VCaP (cell line): ENCODE measurements around the gene PRR19.

Experiments used
- H3K27ac ChIP-seq: fragments of 450-650 bp; 2 replicates; pipeline ENCODE4 v1.5.1; 2017
- TF ChIP-seq, protein P1 (sequence below): fragments of 450-650 bp; conservative IDR thresholded peaks from 2 replicates; pipeline ENCODE4 v1.5.1; 2017; ENCODE audit warnings: mild to moderate bottlenecking, moderate library complexity

The PRR19 gene

GRCh38 chr19:42279155-42279901 is 22.6 kb upstream of the PRR19 start:
- H3K27ac ChIP-seq = peak overlapping the region; percentile 87
- TF ChIP-seq, protein P1, sequence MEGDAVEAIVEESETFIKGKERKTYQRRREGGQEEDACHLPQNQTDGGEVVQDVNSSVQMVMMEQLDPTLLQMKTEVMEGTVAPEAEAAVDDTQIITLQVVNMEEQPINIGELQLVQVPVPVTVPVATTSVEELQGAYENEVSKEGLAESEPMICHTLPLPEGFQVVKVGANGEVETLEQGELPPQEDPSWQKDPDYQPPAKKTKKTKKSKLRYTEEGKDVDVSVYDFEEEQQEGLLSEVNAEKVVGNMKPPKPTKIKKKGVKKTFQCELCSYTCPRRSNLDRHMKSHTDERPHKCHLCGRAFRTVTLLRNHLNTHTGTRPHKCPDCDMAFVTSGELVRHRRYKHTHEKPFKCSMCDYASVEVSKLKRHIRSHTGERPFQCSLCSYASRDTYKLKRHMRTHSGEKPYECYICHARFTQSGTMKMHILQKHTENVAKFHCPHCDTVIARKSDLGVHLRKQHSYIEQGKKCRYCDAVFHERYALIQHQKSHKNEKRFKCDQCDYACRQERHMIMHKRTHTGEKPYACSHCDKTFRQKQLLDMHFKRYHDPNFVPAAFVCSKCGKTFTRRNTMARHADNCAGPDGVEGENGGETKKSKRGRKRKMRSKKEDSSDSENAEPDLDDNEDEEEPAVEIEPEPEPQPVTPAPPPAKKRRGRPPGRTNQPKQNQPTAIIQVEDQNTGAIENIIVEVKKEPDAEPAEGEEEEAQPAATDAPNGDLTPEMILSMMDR = no peak

GRCh38 chr19:42279902-42280814 is 21.8 kb upstream of the PRR19 start:
- peak overlapping the region; percentile 87 for H3K27ac ChIP-seq
- TF ChIP-seq, protein P1 = peak; percentile 94

DNA sequence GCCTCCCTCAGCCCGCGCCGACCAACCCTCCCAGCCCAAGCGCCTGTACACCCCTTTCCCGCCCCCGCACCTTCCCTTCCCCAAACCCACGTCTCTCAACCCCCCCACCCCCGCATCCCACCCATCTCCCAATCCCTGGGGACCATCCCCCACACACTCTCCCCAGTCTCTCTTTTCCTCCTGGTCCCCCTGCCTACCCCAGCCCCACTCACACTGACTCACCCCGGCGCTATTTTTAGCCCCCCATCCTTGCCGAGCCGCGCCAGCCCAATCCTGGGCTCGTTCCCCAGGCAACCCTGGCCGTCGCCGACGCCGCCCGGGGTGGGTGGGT is 21.2 kb upstream of the PRR19 start:
- TF ChIP-seq, protein P1 = no peak
- peak overlapping the region; percentile 87 for H3K27ac ChIP-seq

GRCh38 chr19:42281146-42281826 is 20.6 kb upstream of the PRR19 start:
- TF ChIP-seq, protein P1 = no peak
- peak overlapping the region; percentile 87; the same call in 1 of the 2 replicates for H3K27ac ChIP-seq

DNA sequence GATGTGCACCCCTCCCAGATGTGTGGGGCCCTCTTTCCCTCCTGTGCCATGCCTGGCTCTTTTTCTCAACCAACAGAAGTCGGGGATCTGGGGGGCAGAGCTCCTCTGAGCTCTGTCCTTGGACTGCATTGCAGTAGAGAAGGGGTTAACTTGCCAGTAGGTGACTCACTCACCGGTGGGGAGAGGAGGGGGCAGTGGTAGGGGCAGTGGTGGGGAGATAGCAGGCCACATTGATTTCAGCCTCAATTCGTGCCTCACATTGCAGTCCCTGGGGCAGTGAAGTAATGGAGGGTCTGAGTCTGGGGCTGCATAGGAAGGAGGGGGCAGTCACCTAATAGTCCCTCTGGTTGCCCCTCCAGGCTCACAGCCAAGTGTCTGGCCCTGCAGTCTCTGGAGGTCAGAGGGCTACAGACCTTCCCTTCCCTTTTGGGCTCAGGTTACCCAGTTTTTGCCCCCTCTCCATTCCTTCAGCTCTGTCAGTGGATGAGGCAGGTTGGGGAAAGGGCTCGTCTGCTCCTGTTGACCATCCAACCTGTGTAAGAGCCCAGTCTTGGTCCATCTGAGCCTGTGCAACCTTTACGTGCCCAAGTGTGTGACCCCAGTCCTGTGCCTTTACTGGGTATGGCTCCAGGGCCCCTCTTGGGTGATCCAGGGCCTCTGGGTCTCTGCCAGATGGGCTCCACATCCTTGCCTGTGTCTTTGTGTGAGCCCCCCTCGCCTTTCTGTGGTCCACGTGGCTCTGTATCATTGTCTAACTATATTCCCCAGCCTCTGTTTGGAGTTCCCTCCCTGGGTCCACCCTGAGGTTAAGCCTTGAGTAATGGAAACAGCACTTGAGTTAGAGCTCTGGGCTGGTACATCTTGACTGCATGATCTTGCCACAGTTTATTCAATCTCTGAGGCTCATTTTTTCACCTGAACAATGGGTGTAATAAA is 19.8 kb upstream of the PRR19 start:
- peak overlapping the region; percentile 82; the same call in 1 of the 2 replicates for H3K27ac ChIP-seq
- TF ChIP-seq, protein P1 = no peak

DNA sequence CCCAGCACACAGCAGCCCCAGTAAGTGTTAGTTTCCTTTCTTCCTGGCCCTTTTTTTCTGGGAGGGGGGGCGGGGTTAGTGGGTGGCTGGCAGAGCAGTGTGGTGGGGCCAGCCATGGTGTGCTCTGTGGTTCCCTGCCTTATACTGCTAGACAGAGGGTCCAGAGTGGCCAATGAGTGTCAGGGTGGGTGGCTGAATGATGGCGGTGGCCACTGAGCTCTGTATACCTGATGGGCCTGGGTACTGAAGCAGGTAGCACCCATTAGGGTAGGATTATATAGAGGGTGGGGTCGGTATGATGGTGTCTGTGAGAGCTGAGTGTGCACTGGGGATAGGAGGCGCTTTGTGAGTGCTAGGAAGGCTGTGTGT is 19.1 kb upstream of the PRR19 start:
- H3K27ac ChIP-seq = peak overlapping the region; percentile 82
- TF ChIP-seq, protein P1 = no peak
